ENCODE results near the gene CENPN. TPM values are rescaled to one million over a fixed set of nuclear protein-coding genes. Genes with fewer than 3 reads are reported as not detected.

Gene CENPN
- total and polyA plus RNA-seq, 12 donors: 2.1 to 18.9 (median 7.1) TPM

- H3K4me1 ChIP-seq (replicated peaks in 1 of 2): peaks cover 0 to 13% of the 10 kb centered on the region in 2 donors
- 66 to 76% (median 70%) methylated on average over 5 of the region's 5 CpGs for WGBS, 4 donors
- no peaks in the 10 kb centered on the region for H3K9me3 ChIP-seq (replicated peaks in 1 of 3)
- DNase-seq: no peak
- H3K27me3 ChIP-seq: no peaks in the 10 kb centered on the region
- TF ChIP-seq CTCF (IDR thresholded peaks at IDR 0.05) (no peak), POLR2A (IDR thresholded peaks at IDR 0.05) (no peak)
- H3K36me3 ChIP-seq (replicated peaks in 1 of 2): no peaks in the 10 kb centered on the region
- no peak overlapping the region for H3K27ac ChIP-seq
- intact Hi-C loops (cut with DNase I): no loop called here
- no peak overlapping the region for H3K4me3 ChIP-seq
Measured at GRCh38 chr16:81073560-81074330, 66.7 kb downstream of the CENPN start.

GRCh38 chr16:81076566-81077075, 69.6 kb downstream of the CENPN start:
- Histone ChIP-seq H3K4me1 (replicated peaks in 1 of 2) (peaks cover 0 to 13% of the 10 kb centered on the region in 2 donors), H3K36me3 (replicated peaks in 1 of 2) (no peaks in the 10 kb centered on the region), H3K27ac (peak overlapping the region; percentile 73 to 96 (median 91)), H3K27me3 (no peaks in the 10 kb centered on the region), H3K4me3 (peak overlapping the region; percentile 56 to 86 (median 67)), H3K9me3 (replicated peaks in 1 of 3) (no peaks in the 10 kb centered on the region)
- 1% methylated on average over 27 of the region's 27 CpGs for WGBS, 4 donors
- peak; percentile 86 to 95 (median 91) for DNase-seq
- TF ChIP-seq CTCF (IDR thresholded peaks at IDR 0.05) (no peak), POLR2A (IDR thresholded peaks at IDR 0.05) (no peak)
- intact Hi-C loops (cut with DNase I): no loop called here

DNA sequence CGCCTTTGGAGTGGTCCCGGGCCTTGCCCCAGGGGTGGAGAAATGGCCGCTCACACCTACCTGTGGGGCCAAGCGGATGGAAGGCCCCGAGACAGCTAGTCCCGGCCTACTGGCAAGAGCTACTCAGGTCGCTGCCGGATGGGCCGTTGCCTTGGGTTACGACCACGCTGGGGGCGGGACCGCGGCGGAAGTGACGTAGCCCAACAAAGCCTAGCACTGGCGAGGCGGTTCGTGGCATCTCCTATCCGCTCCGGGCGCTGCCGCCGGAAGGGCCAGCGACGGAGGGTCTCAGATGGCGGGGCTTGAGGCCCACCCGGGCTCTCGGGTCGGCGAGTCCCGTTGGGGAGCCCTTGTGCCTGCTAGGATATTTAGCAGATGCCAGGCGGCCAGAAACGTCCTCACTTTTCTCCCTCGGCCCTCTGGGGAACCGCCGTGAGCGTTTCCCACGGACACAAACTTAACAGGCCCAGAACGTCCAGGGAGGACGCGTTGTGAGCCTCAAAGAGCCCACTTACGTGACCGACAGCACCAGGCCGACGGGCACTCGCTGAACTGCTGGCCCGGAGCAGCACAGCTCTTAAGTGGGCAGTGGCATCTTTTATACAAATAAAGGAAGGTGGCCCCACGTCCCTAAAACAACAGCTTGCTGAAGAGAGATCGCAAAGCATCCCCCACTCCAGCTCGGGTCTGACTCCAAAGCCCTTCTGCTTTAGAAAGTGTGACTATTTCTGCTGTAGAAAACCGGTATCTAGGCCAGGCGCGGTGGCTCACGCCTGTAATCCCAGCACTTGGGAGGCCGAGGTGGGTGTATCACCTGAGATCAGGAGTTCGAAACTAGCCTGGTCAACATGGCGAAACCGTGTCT, 70.3 kb downstream of the CENPN start, which contains the start of gene C16orf46:
Gene C16orf46, minus strand, starts transcription at position 163 of the 865 bp plus-strand sequence. CDS start 13,283 bp downstream, outside the sequence.
- WGBS, 4 donors: 11 to 69% (median 24%) methylated on average over 9 to 59 of the region's 59 CpGs
- Histone ChIP-seq H3K27ac (peak within 1 kb of the TSS; percentile 73 to 96 (median 91)), H3K4me3 (peak within 1 kb of the TSS; percentile 56 to 86 (median 67)), H3K27me3 (no peaks in the 10 kb centered on the region), H3K4me1 (replicated peaks in 1 of 2) (peaks cover 0 to 13% of the 10 kb centered on the region in 2 donors), H3K9me3 (replicated peaks in 1 of 3) (no peaks in the 10 kb centered on the region), H3K36me3 (replicated peaks in 1 of 2) (no peaks in the 10 kb centered on the region)
- DNase-seq: peak; percentile 97 to 99 (median 98)
- intact Hi-C loops (cut with DNase I): no loop called here
- peak; percentile 86 to 91 for TF ChIP-seq POLR2A (IDR thresholded peaks at IDR 0.05)
- TF ChIP-seq CTCF (IDR thresholded peaks at IDR 0.05): peak in 1 of 6 experiments; percentile 5

DNA sequence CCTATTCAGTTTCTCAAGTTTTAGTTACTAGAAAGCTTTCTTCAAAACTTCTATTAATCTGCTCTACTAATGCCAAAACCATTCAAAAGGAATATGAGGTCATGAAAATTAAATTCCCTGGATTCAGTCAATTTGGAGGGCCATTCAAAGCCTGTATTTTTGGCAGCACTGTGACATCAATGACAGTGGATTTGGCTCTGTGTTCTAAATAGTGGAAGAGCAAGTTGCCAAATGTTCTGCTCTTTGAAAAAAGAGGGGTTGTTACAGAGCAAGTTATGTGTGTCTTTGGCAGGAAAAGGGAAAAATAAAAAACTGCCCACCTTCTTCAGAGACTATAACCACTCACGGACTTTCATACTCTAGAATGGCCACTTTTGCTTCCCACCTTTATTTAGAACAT, 73.2 kb downstream of the CENPN start:
- H3K4me1 ChIP-seq (replicated peaks in 1 of 2): peaks cover 0 to 13% of the 10 kb centered on the region in 2 donors
- H3K9me3 ChIP-seq (replicated peaks in 1 of 3): no peaks in the 10 kb centered on the region
- 79 to 95% (median 88%) methylated on average over 1 of the region's 1 CpG for WGBS, 4 donors
- H3K27me3 ChIP-seq: no peaks in the 10 kb centered on the region
- no peak overlapping the region for H3K27ac ChIP-seq
- intact Hi-C loops (cut with DNase I): no loop called here
- no peak overlapping the region for H3K4me3 ChIP-seq
- H3K36me3 ChIP-seq (replicated peaks in 1 of 2): no peaks in the 10 kb centered on the region
- no peak for DNase-seq
- no peak for TF ChIP-seq POLR2A (IDR thresholded peaks at IDR 0.05)
- TF ChIP-seq CTCF (IDR thresholded peaks at IDR 0.05): no peak

Data from adrenal gland (tissue), 12 donors.